AG04449 (cell line): ENCODE results near the gene TECTA.

Source experiments
- CTCF ChIA-PET: fragments of 350-600 bp; formaldehyde crosslinking; extraction: SDS; loops from one replicate; lab custom pipeline; 2021; ENCODE audit warnings: antibody characterized with exemption; lab: Yijun Ruan, JAX
- POLR2A ChIA-PET: fragments of 400-600, 350-600 bp; formaldehyde crosslinking; extraction: SDS; loops from one replicate; lab custom pipeline; 2020; ENCODE audit warnings: antibody characterized with exemption, inconsistent platforms; lab: Yijun Ruan, JAX
- DNase-seq: peaks from one replicate; pipeline ENCODE4 v3.0.0-alpha.2; 2010; ENCODE audit warnings: low read depth, low spot score
- H3K4me3 ChIP-seq: 2 replicates; pipeline ENCODE4 v1.5.1; 2011; ENCODE audit warnings: low read depth, mild to moderate bottlenecking, control low read depth, low read length
- TF ChIP-seq, protein P1 (sequence below): IDR thresholded peaks from one replicate; pipeline ENCODE4 v1.5.1; 2011; ENCODE audit warnings: mild to moderate bottlenecking, moderate library complexity, low read length, control low read depth, inconsistent platforms; ENCODE audit not compliant: insufficient read depth; ENCODE audit errors: missing control alignments

Gene TECTA, protein sequence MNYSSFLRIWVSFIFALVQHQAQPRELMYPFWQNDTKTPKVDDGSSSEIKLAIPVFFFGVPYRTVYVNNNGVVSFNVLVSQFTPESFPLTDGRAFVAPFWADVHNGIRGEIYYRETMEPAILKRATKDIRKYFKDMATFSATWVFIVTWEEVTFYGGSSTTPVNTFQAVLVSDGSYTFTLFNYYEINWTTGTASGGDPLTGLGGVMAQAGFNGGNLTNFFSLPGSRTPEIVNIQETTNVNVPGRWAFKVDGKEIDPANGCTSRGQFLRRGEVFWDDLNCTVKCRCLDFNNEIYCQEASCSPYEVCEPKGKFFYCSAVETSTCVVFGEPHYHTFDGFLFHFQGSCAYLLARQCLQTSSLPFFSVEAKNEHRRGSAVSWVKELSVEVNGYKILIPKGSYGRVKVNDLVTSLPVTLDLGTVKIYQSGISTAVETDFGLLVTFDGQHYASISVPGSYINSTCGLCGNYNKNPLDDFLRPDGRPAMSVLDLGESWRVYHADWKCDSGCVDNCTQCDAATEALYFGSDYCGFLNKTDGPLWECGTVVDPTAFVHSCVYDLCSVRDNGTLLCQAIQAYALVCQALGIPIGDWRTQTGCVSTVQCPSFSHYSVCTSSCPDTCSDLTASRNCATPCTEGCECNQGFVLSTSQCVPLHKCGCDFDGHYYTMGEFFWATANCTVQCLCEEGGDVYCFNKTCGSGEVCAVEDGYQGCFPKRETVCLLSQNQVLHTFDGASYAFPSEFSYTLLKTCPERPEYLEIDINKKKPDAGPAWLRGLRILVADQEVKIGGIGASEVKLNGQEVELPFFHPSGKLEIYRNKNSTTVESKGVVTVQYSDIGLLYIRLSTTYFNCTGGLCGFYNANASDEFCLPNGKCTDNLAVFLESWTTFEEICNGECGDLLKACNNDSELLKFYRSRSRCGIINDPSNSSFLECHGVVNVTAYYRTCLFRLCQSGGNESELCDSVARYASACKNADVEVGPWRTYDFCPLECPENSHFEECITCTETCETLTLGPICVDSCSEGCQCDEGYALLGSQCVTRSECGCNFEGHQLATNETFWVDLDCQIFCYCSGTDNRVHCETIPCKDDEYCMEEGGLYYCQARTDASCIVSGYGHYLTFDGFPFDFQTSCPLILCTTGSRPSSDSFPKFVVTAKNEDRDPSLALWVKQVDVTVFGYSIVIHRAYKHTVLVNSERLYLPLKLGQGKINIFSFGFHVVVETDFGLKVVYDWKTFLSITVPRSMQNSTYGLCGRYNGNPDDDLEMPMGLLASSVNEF (N-terminal part only)

DNA sequence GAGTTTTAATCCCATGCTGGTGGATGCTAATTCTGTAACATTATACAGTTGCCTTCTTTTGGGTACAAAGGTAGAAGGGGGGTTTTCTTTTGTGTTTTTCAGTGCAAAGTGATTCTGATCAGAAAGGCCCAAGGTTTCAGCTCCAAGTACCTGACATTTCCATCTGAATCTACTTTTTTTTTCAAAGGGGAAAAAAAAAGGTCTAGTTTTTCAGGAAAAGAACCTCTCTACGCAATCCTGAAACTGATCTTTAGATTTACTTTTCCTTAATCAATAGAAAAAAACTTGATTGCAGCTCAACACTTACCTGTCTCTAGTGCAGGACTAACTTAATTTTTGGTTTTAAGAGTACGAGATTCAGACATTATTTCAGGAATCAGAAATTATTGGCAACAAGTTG, at the start of gene TECTA:
TECTA (plus strand) TSS at position 301 of the 400 bp plus-strand sequence. CDS start 1,423 bp downstream, outside the sequence.
- ChIA-PET CTCF (interaction anchor here (2.2 kb wide), 1 partner anchor 11 kb away, joined by 8 read pairs; no protein-coding TSS in a partner anchor), POLR2A (no interaction called here)
- TF ChIP-seq, protein P1, sequence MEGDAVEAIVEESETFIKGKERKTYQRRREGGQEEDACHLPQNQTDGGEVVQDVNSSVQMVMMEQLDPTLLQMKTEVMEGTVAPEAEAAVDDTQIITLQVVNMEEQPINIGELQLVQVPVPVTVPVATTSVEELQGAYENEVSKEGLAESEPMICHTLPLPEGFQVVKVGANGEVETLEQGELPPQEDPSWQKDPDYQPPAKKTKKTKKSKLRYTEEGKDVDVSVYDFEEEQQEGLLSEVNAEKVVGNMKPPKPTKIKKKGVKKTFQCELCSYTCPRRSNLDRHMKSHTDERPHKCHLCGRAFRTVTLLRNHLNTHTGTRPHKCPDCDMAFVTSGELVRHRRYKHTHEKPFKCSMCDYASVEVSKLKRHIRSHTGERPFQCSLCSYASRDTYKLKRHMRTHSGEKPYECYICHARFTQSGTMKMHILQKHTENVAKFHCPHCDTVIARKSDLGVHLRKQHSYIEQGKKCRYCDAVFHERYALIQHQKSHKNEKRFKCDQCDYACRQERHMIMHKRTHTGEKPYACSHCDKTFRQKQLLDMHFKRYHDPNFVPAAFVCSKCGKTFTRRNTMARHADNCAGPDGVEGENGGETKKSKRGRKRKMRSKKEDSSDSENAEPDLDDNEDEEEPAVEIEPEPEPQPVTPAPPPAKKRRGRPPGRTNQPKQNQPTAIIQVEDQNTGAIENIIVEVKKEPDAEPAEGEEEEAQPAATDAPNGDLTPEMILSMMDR: no peak
- no peak for DNase-seq
- H3K4me3 ChIP-seq: no peak within 1 kb of the TSS

DNA sequence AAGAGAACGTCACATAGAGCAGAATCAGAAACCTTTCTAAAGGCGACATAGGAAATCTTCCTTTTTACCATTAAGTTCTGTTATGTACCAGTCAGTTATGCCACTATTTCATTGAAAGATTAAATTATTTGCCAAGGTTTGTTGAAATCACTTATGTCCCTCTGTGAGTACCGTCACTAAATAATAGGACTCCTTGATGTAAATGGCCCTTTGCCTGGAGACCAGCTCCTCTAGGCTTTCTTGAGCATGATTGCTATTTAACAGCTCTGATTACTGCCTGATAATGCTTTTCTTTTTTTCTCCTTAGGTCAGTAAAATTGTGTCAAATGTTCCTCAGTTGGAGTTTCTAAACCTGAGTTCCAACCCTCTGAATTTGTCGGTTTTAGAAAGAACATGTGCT, 47.8 kb upstream of the TECTA start:
- TF ChIP-seq, protein P1: no peak
- DNase-seq: no peak
- POLR2A ChIA-PET: no interaction called here
- no peak overlapping the region for H3K4me3 ChIP-seq
- CTCF ChIA-PET: interaction anchor here (1.4 kb wide), 1 partner anchor 58 kb away, joined by 3 read pairs; no protein-coding TSS in a partner anchor

GRCh38 chr11:121054266-121054665, 46.8 kb upstream of the TECTA start:
- ChIA-PET POLR2A (no interaction called here), CTCF (no interaction called here)
- H3K4me3 ChIP-seq: no peak overlapping the region
- no peak for DNase-seq
- TF ChIP-seq, protein P1: no peak

GRCh38 chr11:121055076-121055475, 46.0 kb upstream of the TECTA start:
- TF ChIP-seq, protein P1: no peak
- DNase-seq: no peak
- ChIA-PET CTCF (no interaction called here), POLR2A (no interaction called here)
- H3K4me3 ChIP-seq: no peak overlapping the region

- DNase-seq: no peak
- H3K4me3 ChIP-seq: no peak overlapping the region
- POLR2A ChIA-PET: no interaction called here
- CTCF ChIA-PET: interaction anchor here (1.3 kb wide), 1 partner anchor 33 kb away, joined by 4 read pairs; no protein-coding TSS in a partner anchor
- TF ChIP-seq, protein P1: no peak
Observed at GRCh38 chr11:121057922-121058321, 43.1 kb upstream of the TECTA start.
